SK-N-SH treated with all-trans-retinoic acid at 6 μM for 48 hours (cell line): ENCODE measurements around the gene OMG.

Source experiments
- ATAC-seq: fragments of 200-7000 bp; cut with Tn5 transposase; 3 replicates; pipeline ENCODE4 v1.9.1; 2020; ENCODE audit warnings: mild to moderate bottlenecking, moderate library complexity
- ARNTL ChIP-seq: fragments of 450-650 bp; formaldehyde crosslinking; IDR thresholded peaks from 2 replicates; pipeline ENCODE4 v1.5.0; 2020; ENCODE audit warnings: low read depth, mild to moderate bottlenecking, moderate library complexity, borderline replicate concordance
- BACH2 ChIP-seq: fragments of 250-450 bp; sonication (Bioruptor Pico); IDR thresholded peaks from 2 replicates; pipeline ENCODE4 v1.9.0; 2021; ENCODE audit warnings: mild to moderate bottlenecking, borderline replicate concordance
- CSDC2 ChIP-seq: fragments of 250-450 bp; sonication (Bioruptor Pico); IDR thresholded peaks from 2 replicates; pipeline ENCODE4 v1.5.0; 2020; ENCODE audit warnings: mild to moderate bottlenecking, moderate library complexity
- CSRNP3 ChIP-seq: fragments of 250-450 bp; sonication (Bioruptor Pico); IDR thresholded peaks from 2 replicates; pipeline ENCODE4 v1.5.1; 2021; ENCODE audit warnings: mild to moderate bottlenecking, moderate library complexity
- ISL1 ChIP-seq: fragments of 250-450 bp; sonication (Bioruptor Pico); IDR thresholded peaks from 2 replicates; pipeline ENCODE4 v2.1.2; 2022; ENCODE audit warnings: mild to moderate bottlenecking, moderate library complexity
- OSR1 ChIP-seq: fragments of 250-450 bp; sonication (Bioruptor Pico); IDR thresholded peaks from 2 replicates; pipeline ENCODE4 v1.8.0; 2022; ENCODE audit warnings: moderate library complexity, mild to moderate bottlenecking, inconsistent platforms
- PATZ1 ChIP-seq: fragments of 250-450 bp; sonication (Bioruptor Pico); IDR thresholded peaks from 2 replicates; pipeline ENCODE4 v1.8.0; 2020; ENCODE audit warnings: mild to moderate bottlenecking, moderate library complexity, borderline replicate concordance
- POU6F1 ChIP-seq: fragments of 250-450 bp; sonication (Bioruptor Pico); IDR thresholded peaks from 2 replicates; pipeline ENCODE4 v1.8.0; 2021; ENCODE audit warnings: low read depth, mild to moderate bottlenecking, moderate library complexity, borderline replicate concordance
- PPARA ChIP-seq: fragments of 250-450 bp; sonication (Bioruptor Pico); IDR thresholded peaks from 2 replicates; pipeline ENCODE4 v1.5.0; 2020; ENCODE audit warnings: mild to moderate bottlenecking, borderline replicate concordance
- RARB ChIP-seq: fragments of 250-450 bp; sonication (Bioruptor Pico); IDR thresholded peaks from 2 replicates; pipeline ENCODE4 v1.8.0; 2021; ENCODE audit warnings: mild to moderate bottlenecking, moderate library complexity
- TCF4 ChIP-seq: fragments of 250-450 bp; sonication (Bioruptor Pico); IDR thresholded peaks from 2 replicates; pipeline ENCODE4 v1.8.0; 2021; ENCODE audit warnings: mild to moderate bottlenecking, moderate library complexity, borderline replicate concordance
- TOX ChIP-seq: fragments of 250-450 bp; sonication (Bioruptor Pico); IDR thresholded peaks from 2 replicates; pipeline ENCODE4 v1.8.0; 2021; ENCODE audit warnings: mild to moderate bottlenecking, moderate library complexity, borderline replicate concordance
- TSHZ2 ChIP-seq: fragments of 250-450 bp; sonication (Bioruptor Pico); IDR thresholded peaks from 2 replicates; pipeline ENCODE4 v1.5.0; 2020; ENCODE audit warnings: mild to moderate bottlenecking, moderate library complexity
- ZFP30 ChIP-seq: fragments of 450-650 bp; formaldehyde crosslinking; IDR thresholded peaks from 2 replicates; pipeline ENCODE4 v1.5.0; 2022; ENCODE audit warnings: mild to moderate bottlenecking, moderate library complexity
- ZNF565 ChIP-seq: fragments of 450-650 bp; formaldehyde crosslinking; conservative IDR thresholded peaks from 2 replicates; pipeline ENCODE4 v1.5.0; 2020; ENCODE audit warnings: low read depth, mild to moderate bottlenecking, moderate library complexity
- ZNF70 ChIP-seq: fragments of 450-650 bp; formaldehyde crosslinking; IDR thresholded peaks from 2 replicates; pipeline ENCODE4 v1.5.0; 2020; ENCODE audit warnings: mild to moderate bottlenecking, moderate library complexity
- ZNF8 ChIP-seq: fragments of 450-650 bp; formaldehyde crosslinking; IDR thresholded peaks from 2 replicates; pipeline ENCODE4 v1.5.0; 2020; ENCODE audit warnings: mild to moderate bottlenecking, moderate library complexity

Gene OMG

GRCh38 chr17:31294820-31295488 is 2.1 kb downstream of the OMG start (continued):
- TF ChIP-seq ARNTL, result no peak

GRCh38 chr17:31294231-31294630 is 2.8 kb downstream of the OMG start:
- no peak for ATAC-seq
- TF ChIP-seq TOX (CRISPR knock-in tag), result no peak
- no peak for TF ChIP-seq ZNF8 (CRISPR knock-in tag)
- TF ChIP-seq CSDC2 (CRISPR knock-in tag), result no peak
- TF ChIP-seq ZNF70 (CRISPR knock-in tag), result no peak
- no peak for TF ChIP-seq CSRNP3
- no peak for TF ChIP-seq ZNF565
- TF ChIP-seq ZFP30 (CRISPR knock-in tag), result no peak
- no peak for TF ChIP-seq PPARA (CRISPR knock-in tag)
- no peak for TF ChIP-seq PATZ1 (CRISPR knock-in tag)
- no peak for TF ChIP-seq TCF4 (CRISPR knock-in tag)
- no peak for TF ChIP-seq ISL1 (CRISPR knock-in tag)
- TF ChIP-seq BACH2 (CRISPR knock-in tag), result no peak

- ATAC-seq, result no peak; the same call in 2 of the 3 replicates
- TF ChIP-seq OSR1, result no peak
These were observed 3.5 kb downstream of the OMG start for GRCh38 chr17:31293581-31293980.

- ATAC-seq, result no peak
- TF ChIP-seq ARNTL (no peak), CSRNP3 (no peak), ZFP30 (CRISPR knock-in tag) (no peak), TSHZ2 (CRISPR knock-in tag) (no peak), PATZ1 (CRISPR knock-in tag) (no peak), OSR1 (no peak), RARB (CRISPR knock-in tag) (no peak), POU6F1 (CRISPR knock-in tag) (no peak)
These were observed 5.2 kb downstream of the OMG start for GRCh38 chr17:31291820-31292219.
